Measurements from ENCODE around the gene SFTA2. TPM values are rescaled to one million over a fixed set of nuclear protein-coding genes. Genes with fewer than 3 reads are reported as not detected.

Gene SFTA2
- total RNA-seq, 1 donor from 2014 or later, result not detected

DNA sequence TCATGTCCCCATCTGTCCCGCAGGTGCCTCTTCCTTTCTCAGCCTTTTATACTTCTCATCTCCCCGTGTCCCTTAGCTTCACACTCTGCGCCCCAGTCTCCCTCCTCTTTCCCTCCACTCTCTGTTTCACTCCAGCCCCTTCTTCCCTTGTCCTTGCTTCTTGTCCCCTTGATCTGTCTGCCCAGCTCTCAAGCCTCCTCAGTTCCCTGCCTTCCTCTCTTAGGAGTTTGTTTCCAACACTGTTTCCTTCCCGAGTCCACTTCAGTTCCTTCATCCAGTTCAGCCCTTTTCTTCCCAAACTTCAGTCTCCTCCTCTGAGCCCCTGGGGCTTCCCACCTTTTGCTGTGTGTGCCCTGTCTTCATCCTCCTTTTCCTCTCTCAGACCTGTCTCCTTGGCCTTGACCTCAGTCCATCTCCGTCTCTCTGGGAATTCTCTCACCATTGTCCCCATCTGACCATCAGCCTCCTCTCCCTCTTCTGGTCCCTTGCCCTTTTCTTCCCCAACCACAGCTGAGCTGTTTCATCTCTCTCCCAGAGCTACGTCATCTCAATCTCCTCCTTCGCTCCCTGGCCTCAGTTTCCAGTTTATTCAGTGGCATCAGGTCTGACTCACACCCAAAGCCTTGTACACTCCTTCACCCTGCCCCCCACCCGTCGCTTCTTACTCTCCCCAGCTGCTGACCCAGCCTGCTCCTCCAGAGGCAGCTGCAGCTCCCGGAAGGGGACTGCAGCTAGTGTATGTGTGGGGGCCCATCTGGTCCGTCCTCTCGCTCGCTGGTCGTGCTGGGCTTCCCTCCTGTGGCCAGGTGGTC is 50.4 kb downstream of the SFTA2 start:
- intact Hi-C loops (cut with micrococcal nuclease), result no loop called here

Other genes starting within 250 kb of the SFTA2 start
- 305 and 322 TPM in 2 replicates for gene PPP1R18, start 245.5 kb downstream of the SFTA2 start, total RNA-seq
- gene NRM, start 241.2 kb downstream of the SFTA2 start, total RNA-seq, result 28.2 and 32.3 TPM in 2 replicates
- 80.0 and 93.3 TPM in 2 replicates for gene MDC1, start 214.9 kb downstream of the SFTA2 start, total RNA-seq
- gene TUBB, start 211.8 kb downstream of the SFTA2 start, total RNA-seq, result 905 and 913 TPM in 2 replicates
- gene FLOT1, start 189.5 kb downstream of the SFTA2 start, total RNA-seq, result 201 and 206 TPM in 2 replicates
- 76.8 and 77.8 TPM in 2 replicates for gene IER3, start 187.6 kb downstream of the SFTA2 start, total RNA-seq
- gene DDR1, start 47.7 kb downstream of the SFTA2 start, total RNA-seq, result 19.5 and 20.1 TPM in 2 replicates
- 35.9 and 36.0 TPM in 2 replicates for gene GTF2H4, start 24.0 kb downstream of the SFTA2 start, total RNA-seq
- 39.2 and 47.2 TPM in 2 replicates for gene VARS2, start 17.9 kb downstream of the SFTA2 start, total RNA-seq
- gene MUCL3, start 8.8 kb upstream of the SFTA2 start, total RNA-seq, result not detected in 2 replicates
- not detected in 2 replicates for gene MUC21, start 51.5 kb upstream of the SFTA2 start, total RNA-seq
- not detected in 2 replicates for gene MUC22, start 78.3 kb upstream of the SFTA2 start, total RNA-seq
- not detected in 2 replicates for gene C6orf15, start 180.4 kb upstream of the SFTA2 start, total RNA-seq
- not detected in 2 replicates for gene PSORS1C1, start 182.6 kb upstream of the SFTA2 start, total RNA-seq
- gene CDSN, start 188.3 kb upstream of the SFTA2 start, total RNA-seq, result not detected in 2 replicates
- gene PSORS1C2, start 206.9 kb upstream of the SFTA2 start, total RNA-seq, result not detected in 2 replicates
- 36.5 and 42.4 TPM in 2 replicates for gene CCHCR1, start 225.6 kb upstream of the SFTA2 start, total RNA-seq
- 67.2 and 67.6 TPM in 2 replicates for gene TCF19, start 226.4 kb upstream of the SFTA2 start, total RNA-seq
- not detected in 2 replicates for gene POU5F1, start 238.5 kb upstream of the SFTA2 start, total RNA-seq